NCI-H1436 treated with DMSO at 0.1 percent for 48 hours (cell line): ENCODE measurements around the gene XAF1.
"Not testable (repeated sequence)": the region's sequence is repeated elsewhere in the genome, so short reads cannot be mapped to it uniquely, and the experiment has no call there.

Experiments
- DNase-seq: peaks from one replicate; lab custom pipeline; 2025; lab: John Stamatoyannopoulos, UW

The XAF1 gene

DNA sequence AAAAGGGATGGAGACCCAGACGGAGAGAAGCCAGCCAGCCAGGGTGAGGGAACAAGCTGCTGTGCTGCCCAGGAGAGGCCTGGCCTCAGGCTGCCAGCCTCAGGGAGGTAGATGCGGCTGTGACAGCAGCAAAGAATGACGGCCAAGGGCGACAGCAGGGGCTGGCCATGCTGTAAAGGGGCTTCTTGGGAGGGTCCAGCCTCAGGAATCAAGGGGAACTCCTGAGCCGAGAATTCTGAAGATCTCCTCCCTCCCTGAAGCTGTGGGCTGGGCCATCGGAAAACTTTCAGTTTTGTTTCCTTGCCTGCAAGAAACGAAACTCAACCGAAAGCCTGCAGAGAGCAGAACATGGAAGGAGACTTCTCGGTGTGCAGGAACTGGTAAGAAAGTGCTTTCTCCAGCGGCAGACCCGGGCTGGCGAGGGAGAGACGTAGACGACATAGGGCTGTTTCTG, at the start of gene XAF1:
Gene XAF1, plus strand, starts transcription at position 316 of the 454 bp plus-strand sequence. Its CDS starts 33 bp downstream, at position 349.
- DNase-seq = no peak

DNA sequence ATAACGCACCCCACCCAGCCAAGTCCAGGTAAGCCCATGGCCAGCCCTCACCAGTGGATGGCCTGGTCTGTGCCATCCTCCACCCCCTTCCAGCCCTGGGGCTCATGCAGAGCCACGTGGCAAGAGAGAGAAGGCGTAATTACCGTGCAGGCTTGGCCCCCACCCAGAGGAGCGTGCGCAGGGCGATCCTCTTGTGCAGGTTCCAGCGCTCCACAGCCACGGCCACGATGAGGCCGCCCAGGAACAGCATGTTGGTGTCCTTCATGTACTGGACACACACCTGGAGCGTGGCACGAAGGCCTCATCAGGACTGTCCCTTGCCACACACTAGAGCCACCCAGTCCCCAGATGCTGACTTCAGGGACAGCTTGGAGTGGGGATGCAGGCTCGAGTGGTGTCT, 49.3 kb upstream of the XAF1 start:
- DNase-seq = no peak

DNA sequence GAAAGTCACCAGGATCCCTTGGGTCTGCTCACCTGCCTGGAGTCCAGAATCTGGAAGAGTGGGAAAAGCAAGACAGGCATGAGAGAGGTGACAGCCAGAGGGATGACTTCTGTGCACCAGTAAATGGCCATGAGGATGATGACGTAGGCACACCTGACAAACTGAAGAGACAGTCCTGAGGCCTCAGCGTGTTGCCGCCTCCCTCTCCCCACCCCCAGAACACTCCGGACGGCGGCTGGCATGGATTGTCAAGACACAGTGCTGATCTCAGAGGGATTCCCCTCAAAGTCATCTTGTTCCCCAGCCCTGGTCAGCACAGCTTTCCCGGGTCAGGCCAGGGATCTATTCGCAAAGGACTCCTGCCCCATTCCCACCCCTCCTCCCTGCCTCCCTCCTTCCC, 48.9 kb upstream of the XAF1 start:
- DNase-seq = no peak

DNA sequence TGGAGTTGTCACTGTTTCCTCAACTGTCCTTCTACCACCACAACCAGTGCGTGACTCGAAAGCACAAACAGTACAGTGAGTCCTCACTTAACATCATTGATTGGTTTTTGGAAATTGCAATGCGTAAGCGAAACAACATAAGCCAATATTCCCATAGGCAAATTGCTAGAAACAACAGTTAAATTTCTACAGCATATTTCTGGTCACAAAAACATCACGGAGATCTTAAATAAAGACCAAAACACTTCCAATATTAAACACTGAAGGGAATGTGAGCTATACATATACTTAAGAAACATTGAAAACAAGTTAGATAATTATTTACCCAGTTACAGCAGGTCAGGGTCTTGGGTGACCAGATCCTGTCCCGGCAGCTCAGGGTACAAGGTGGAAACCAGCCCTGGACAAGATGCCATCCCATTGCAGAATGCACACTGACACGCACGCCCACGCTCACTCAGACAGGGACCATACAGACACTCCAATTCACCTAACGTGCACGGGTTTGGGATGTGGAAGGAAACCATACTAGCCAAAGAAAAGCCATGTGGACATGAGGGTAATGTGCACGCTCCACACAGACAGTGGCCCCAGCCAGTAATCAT, 47.4 kb upstream of the XAF1 start:
- no peak for DNase-seq

- no peak for DNase-seq
Measured at GRCh38 chr17:6710317-6710716, 45.5 kb upstream of the XAF1 start.

DNA sequence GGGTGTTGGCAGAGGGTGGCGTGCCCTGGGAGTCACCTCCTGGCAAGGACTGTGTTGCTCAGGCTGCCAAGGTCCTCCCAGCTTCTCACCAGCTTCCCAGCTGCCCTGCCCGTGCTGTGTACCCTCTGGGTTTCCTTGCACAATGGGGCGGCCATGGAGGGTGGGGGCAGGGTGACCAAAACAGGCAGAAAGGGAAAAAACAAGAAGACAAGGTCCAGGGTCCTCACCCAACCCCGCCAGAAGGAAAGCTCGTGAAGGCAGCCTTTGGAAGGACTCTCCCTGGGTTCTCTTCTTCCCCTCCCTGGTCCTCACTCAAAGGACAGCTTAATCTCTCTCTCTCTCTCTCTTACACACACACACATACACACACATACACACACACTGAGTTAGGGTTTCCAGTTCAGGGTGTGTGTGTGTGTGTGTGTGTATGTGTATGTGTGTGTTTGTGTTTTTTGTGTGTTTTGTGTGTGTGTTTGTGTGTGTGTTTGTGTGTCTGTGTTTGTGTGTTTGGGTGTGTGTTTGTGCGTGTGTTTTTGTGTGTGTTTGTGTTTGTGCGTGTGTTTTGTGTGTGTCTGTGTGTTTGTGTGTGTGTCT, 44.7 kb upstream of the XAF1 start:
- no peak for DNase-seq

DNA sequence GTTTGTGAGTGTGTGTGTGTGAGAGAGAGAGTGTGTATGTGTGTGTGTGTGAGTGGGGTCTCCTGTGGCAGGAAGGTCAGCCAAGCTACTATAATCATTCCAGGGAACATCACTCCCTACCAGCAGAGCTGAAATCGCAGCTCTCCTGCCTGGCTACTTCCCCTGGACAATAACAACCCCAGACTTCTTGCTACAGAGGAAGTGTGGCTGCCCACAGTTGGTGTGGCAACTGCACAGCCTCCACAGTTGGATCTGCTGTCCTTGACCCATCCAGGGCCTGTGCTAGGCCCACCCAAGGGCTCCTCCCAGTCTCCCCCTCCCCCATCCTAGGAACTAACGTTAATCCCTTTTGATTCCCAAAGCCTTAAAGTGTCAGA, 44.2 kb upstream of the XAF1 start:
- no peak for DNase-seq

DNA sequence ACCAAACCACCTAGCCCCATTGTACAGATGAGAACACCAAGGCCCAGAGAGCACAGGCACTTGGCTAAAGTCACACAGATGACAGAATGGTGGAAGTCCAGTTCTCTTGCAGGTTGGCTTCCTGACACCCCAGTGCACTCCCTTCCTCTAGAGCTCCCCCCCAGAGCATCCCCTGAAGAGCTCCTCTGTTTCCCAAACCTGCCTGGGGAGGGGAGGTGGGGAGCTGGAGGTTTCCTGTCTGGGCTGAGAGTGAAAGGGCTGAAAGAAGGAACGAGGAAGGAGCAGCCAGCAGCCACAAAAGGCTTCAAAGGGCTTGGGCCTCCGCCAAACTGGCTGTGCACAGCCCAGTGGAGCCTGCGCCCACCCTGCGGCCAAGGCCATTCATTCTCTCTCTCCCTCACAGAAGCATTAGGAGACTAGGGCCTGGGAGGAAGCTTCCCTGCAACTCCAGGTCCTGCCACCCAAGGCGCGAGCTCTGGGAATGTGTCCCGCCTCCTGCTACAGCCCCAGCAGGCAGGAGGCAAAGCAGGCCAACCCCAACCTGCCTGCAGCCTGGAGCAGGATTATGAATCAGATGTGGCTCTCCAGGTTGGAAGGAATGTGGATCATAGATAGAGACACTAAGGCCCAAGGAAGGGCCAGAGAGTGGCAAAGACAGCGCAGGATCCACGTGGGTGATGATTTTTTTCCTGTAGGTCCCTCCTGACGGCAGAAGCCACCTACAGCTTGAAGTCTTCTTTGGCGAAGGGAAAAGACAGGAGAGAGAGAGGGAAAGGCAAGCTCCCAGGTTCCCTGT, 43.6 kb upstream of the XAF1 start:
- DNase-seq = no peak

GRCh38 chr17:6712854-6713129, 43.1 kb upstream of the XAF1 start:
- no peak for DNase-seq

- DNase-seq = no peak
Measured at GRCh38 chr17:6713130-6713917, 42.5 kb upstream of the XAF1 start, which contains the start of gene SLC13A5. SLC13A5 (minus strand) TSS chr17:6713369; CDS start chr17:6713333, 36 bp downstream.

GRCh38 chr17:6713918-6714271, 42.0 kb upstream of the XAF1 start:
- no peak for DNase-seq

- no peak for DNase-seq
Measured at GRCh38 chr17:6714315-6714874, 41.5 kb upstream of the XAF1 start.

- no peak for DNase-seq
Measured at GRCh38 chr17:6716736-6717135, 39.1 kb upstream of the XAF1 start.

GRCh38 chr17:6721744-6722143, 34.1 kb upstream of the XAF1 start:
- DNase-seq = no peak

- no peak for DNase-seq
Measured at GRCh38 chr17:6724009-6724408, 31.8 kb upstream of the XAF1 start.

GRCh38 chr17:6729531-6729930, 26.3 kb upstream of the XAF1 start:
- DNase-seq = no peak

DNA sequence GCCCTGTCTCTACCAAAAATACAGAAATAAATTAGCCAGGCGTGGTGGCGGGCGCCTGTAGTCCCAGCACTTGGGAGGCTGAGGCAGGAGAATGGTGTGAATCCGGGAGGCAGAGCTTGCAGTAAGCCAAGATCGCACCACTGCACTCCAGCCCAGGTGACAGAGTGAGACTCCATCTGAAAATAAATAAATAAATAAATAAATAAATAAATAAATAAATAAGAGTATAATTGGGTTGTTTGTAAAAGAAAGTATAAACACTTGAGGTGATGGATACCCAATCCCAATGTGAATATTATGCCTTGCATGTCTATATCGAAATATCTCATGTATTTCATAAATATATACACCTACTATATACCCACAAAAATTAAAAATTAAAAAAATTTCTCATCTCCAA, 9.2 kb upstream of the XAF1 start:
- DNase-seq = not testable (repeated sequence)

DNA sequence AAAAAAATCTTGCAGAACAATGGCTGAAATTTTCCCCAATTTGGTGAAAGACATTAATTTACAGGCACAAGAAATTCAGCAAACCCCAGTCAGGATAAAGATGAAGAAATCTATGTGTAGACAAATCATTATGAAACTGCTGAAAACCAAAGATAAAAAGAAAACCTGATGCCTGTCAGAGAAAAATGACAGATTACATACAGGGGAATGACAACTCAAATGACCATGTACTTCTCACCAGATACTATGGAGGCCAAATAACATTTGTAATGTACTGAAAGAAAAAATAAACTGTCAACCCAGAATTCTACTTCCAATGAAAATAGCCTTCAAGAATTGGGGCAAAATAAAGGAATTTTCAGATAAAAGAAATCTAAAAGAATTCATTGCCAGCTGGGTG, 7.2 kb upstream of the XAF1 start:
- no peak for DNase-seq

DNA sequence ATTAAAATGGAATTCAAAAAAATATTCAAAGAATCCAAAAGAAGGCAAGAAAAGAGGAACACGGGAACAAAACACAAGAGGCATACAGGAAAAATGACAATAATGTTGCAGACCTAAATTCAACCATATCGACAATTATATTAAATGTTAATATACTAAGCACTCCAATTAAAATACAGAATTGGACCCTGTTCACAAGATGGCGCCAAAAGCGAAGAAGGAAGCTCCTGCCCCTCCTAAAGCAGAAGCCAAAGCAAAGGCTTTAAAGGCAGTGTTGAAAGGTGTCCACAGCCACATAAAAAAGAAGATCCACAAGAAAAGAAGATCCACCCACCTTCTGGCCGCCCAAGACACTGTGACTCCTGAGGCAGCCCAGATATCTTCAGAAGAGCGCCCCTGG, 6.3 kb upstream of the XAF1 start:
- no peak for DNase-seq

DNA sequence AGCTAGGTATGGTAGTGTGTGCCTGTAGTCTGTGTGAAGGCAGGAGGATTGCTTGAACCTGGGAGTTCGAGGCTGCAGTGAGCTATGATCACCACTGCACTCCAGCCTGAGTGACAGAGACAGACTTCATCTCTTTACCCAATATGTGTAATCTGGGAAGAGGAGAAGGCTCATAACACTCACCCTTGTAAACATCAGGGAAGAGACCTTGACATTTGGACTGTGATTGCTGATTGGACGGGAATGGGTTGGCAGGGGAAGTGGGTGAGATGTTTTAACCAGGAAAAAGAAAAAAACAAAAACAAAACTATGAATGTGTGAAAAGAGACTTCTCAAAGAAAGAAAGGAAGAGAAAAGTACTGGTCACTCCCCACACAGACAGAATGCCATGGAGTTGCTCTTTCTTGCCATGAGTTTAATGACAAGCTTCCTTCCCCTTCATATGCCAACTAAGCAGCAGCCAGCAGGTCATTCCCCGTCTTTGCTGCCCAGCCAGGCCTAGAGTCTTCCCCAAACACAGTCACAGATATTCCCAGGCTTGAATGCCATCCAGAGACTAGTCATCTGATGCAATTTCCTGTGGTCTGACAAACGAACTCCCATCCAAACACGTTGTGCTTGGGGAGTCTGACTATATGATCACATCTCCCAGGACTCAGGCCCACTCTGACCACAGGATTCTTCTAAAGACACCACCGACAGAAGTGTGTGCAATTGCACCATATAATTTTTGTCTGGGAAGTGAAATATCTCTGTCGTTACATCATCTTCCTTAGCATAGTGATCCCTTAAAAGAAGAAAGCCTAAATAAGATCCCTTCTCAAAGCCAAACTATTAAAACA, 3.6 kb upstream of the XAF1 start:
- no peak for DNase-seq

DNA sequence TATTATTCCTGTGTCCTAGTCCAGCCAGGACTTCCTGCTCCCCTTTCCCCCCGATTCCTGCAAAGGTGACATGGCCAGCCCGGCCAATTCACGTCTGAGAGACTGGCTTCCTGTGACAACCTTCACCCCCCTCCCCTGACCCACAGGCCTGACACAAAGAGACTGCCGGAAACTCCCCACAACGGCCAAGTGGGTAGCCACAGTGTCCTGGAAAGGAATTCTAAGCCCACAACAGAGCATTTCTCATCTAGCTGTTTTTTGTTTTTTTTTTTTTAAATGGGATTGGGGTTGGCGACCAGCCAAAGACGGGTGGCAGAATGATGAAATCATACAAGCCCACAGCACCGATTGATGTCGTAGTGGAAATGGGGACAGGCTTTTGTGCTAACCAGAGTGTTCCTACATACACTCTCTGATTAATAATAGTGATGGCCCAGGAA, 2.8 kb upstream of the XAF1 start:
- no peak for DNase-seq
